IPS-18a (cell line): Measurements from ENCODE around the gene SRD5A2.

Experiments used
- H3K27ac ChIP-seq: one replicate; pipeline ENCODE4 v1.5.1; 2013; ENCODE audit warnings: low read length
- H3K27me3 ChIP-seq: one replicate; pipeline ENCODE4 v1.6.1; 2013; ENCODE audit warnings: mild to moderate bottlenecking, low read length; ENCODE audit not compliant: control insufficient read depth, insufficient read depth
- H3K36me3 ChIP-seq: one replicate; pipeline ENCODE4 v1.6.1; 2013; ENCODE audit warnings: low read depth, low read length; ENCODE audit not compliant: control insufficient read depth
- H3K4me1 ChIP-seq: one replicate; pipeline ENCODE4 v1.6.1; 2013; ENCODE audit warnings: low read depth, low read length; ENCODE audit not compliant: control insufficient read depth
- H3K4me3 ChIP-seq: one replicate; pipeline ENCODE4 v1.5.1; 2013; ENCODE audit warnings: low read length
- H3K9ac ChIP-seq: one replicate; pipeline ENCODE4 v1.6.1; 2013; ENCODE audit warnings: mild to moderate bottlenecking, low read length, moderate library complexity
- H3K9me3 ChIP-seq: one replicate; pipeline ENCODE4 v1.6.1; 2013; ENCODE audit warnings: low read depth, low read length; ENCODE audit not compliant: control insufficient read depth

SRD5A2 gene

GRCh38 chr2:31531101-31531500, 49.6 kb downstream of the SRD5A2 start:
- H3K9ac ChIP-seq: no peak overlapping the region
- no peaks in the 10 kb centered on the region for H3K36me3 ChIP-seq
- no peaks in the 10 kb centered on the region for H3K27me3 ChIP-seq
- H3K27ac ChIP-seq: no peak overlapping the region
- H3K9me3 ChIP-seq: no peaks in the 10 kb centered on the region
- no peak overlapping the region for H3K4me3 ChIP-seq
- no peaks in the 10 kb centered on the region for H3K4me1 ChIP-seq

- Histone ChIP-seq H3K4me3 (no peak overlapping the region), H3K36me3 (no peaks in the 10 kb centered on the region), H3K27ac (no peak overlapping the region), H3K4me1 (no peaks in the 10 kb centered on the region), H3K9ac (no peak overlapping the region), H3K27me3 (no peaks in the 10 kb centered on the region), H3K9me3 (no peaks in the 10 kb centered on the region)
Observed at GRCh38 chr2:31529256-31529655, 51.5 kb downstream of the SRD5A2 start.

- Histone ChIP-seq H3K4me3 (no peak overlapping the region), H3K9me3 (no peaks in the 10 kb centered on the region), H3K27ac (no peak overlapping the region), H3K36me3 (no peaks in the 10 kb centered on the region), H3K27me3 (no peaks in the 10 kb centered on the region), H3K4me1 (no peaks in the 10 kb centered on the region), H3K9ac (no peak overlapping the region)
Observed at GRCh38 chr2:31528823-31529222, 51.9 kb downstream of the SRD5A2 start.

GRCh38 chr2:31526946-31527732, 53.6 kb downstream of the SRD5A2 start:
- no peak overlapping the region for H3K9ac ChIP-seq
- no peaks in the 10 kb centered on the region for H3K9me3 ChIP-seq
- no peak overlapping the region for H3K4me3 ChIP-seq
- no peaks in the 10 kb centered on the region for H3K36me3 ChIP-seq
- H3K27me3 ChIP-seq: no peaks in the 10 kb centered on the region
- no peaks in the 10 kb centered on the region for H3K4me1 ChIP-seq
- no peak overlapping the region for H3K27ac ChIP-seq

GRCh38 chr2:31525876-31526275, 54.9 kb downstream of the SRD5A2 start:
- no peaks in the 10 kb centered on the region for H3K27me3 ChIP-seq
- no peaks in the 10 kb centered on the region for H3K4me1 ChIP-seq
- H3K27ac ChIP-seq: no peak overlapping the region
- H3K36me3 ChIP-seq: no peaks in the 10 kb centered on the region
- H3K9ac ChIP-seq: no peak overlapping the region
- H3K9me3 ChIP-seq: no peaks in the 10 kb centered on the region
- no peak overlapping the region for H3K4me3 ChIP-seq

- Histone ChIP-seq H3K27me3 (no peaks in the 10 kb centered on the region), H3K9ac (no peak overlapping the region), H3K4me1 (no peaks in the 10 kb centered on the region), H3K27ac (no peak overlapping the region), H3K9me3 (no peaks in the 10 kb centered on the region), H3K36me3 (no peaks in the 10 kb centered on the region), H3K4me3 (no peak overlapping the region)
Observed at GRCh38 chr2:31524592-31524991, 56.1 kb downstream of the SRD5A2 start.

- no peak overlapping the region for H3K4me3 ChIP-seq
- H3K9me3 ChIP-seq: no peaks in the 10 kb centered on the region
- no peaks in the 10 kb centered on the region for H3K4me1 ChIP-seq
- no peaks in the 10 kb centered on the region for H3K36me3 ChIP-seq
- no peak overlapping the region for H3K9ac ChIP-seq
- H3K27ac ChIP-seq: no peak overlapping the region
- H3K27me3 ChIP-seq: no peaks in the 10 kb centered on the region
Observed at GRCh38 chr2:31523871-31524492, 56.8 kb downstream of the SRD5A2 start.

- no peaks in the 10 kb centered on the region for H3K4me1 ChIP-seq
- H3K9me3 ChIP-seq: no peaks in the 10 kb centered on the region
- H3K4me3 ChIP-seq: no peak overlapping the region
- H3K27me3 ChIP-seq: no peaks in the 10 kb centered on the region
- H3K27ac ChIP-seq: no peak overlapping the region
- no peaks in the 10 kb centered on the region for H3K36me3 ChIP-seq
- H3K9ac ChIP-seq: no peak overlapping the region
Observed at GRCh38 chr2:31522786-31523185, 58.0 kb downstream of the SRD5A2 start.

- no peaks in the 10 kb centered on the region for H3K4me1 ChIP-seq
- H3K27ac ChIP-seq: no peak overlapping the region
- H3K9ac ChIP-seq: no peak overlapping the region
- no peaks in the 10 kb centered on the region for H3K27me3 ChIP-seq
- H3K9me3 ChIP-seq: no peaks in the 10 kb centered on the region
- H3K4me3 ChIP-seq: no peak overlapping the region
- no peaks in the 10 kb centered on the region for H3K36me3 ChIP-seq
Observed at GRCh38 chr2:31517442-31518203, 63.1 kb downstream of the SRD5A2 start.

GRCh38 chr2:31515586-31515985, 65.2 kb downstream of the SRD5A2 start:
- no peak overlapping the region for H3K27ac ChIP-seq

GRCh38 chr2:31513553-31513952, 67.2 kb downstream of the SRD5A2 start:
- Histone ChIP-seq H3K27me3 (no peaks in the 10 kb centered on the region), H3K4me3 (no peak overlapping the region), H3K9ac (no peak overlapping the region), H3K9me3 (no peaks in the 10 kb centered on the region), H3K27ac (no peak overlapping the region), H3K36me3 (no peaks in the 10 kb centered on the region), H3K4me1 (no peaks in the 10 kb centered on the region)

More at GRCh38 chr2:31515586-31515985, 65.2 kb downstream of the SRD5A2 start:
- H3K4me1 ChIP-seq: no peaks in the 10 kb centered on the region
- H3K9me3 ChIP-seq: no peaks in the 10 kb centered on the region
- H3K9ac ChIP-seq: no peak overlapping the region
- H3K4me3 ChIP-seq: no peak overlapping the region
- H3K27me3 ChIP-seq: no peaks in the 10 kb centered on the region
- H3K36me3 ChIP-seq: no peaks in the 10 kb centered on the region
